H1 (cell line): ENCODE data around the gene SLC35F3. TPM values are rescaled to one million over a fixed set of nuclear protein-coding genes. Genes with fewer than 3 reads are reported as not detected.

Experiments used
- CTCF ChIA-PET: fragments of 300-600 bp; sonication (Branson Sonifier 250); formaldehyde crosslinking; loops from one replicate; lab custom pipeline; 2021; ENCODE audit not compliant: partially characterized antibody; lab: Charles Lee
- POLR2A ChIA-PET: fragments of 300-600 bp; sonication (Branson Sonifier 250); formaldehyde crosslinking; loops from one replicate; lab custom pipeline; 2021; ENCODE audit warnings: inconsistent platforms; ENCODE audit not compliant: partially characterized antibody; lab: Charles Lee
- DNase-seq, 2 experiments: peaks; one replicate each; pipeline versions ENCODE4 v3.0.0 to v3.0.0-alpha.2; 2010 to 2022; ENCODE audit warnings: low spot score in 2 of 2, low read depth in 1 of 2, mixed read lengths in 1 of 2
- FAIRE-seq: peaks from 2 replicates; lab custom pipeline; 2011; peaks lifted over from hg19 to GRCh38; lab: Jason Lieb, UNC
- H2AFZ ChIP-seq: 2 replicates; pipeline ENCODE4 v1.8.1; 2012; ENCODE audit warnings: low read length, inconsistent platforms
- H2AK5ac ChIP-seq: 2 replicates; pipeline ENCODE4 v1.6.1; 2013; ENCODE audit warnings: low read depth, low read length
- H2BK120ac ChIP-seq: replicated peaks from 2 replicates; pipeline ENCODE3; 2013; ENCODE audit warnings: low read depth, low read length, inconsistent platforms
- H2BK12ac ChIP-seq: 2 replicates; pipeline ENCODE4 v1.6.1; 2013; ENCODE audit warnings: low read depth, low read length
- H2BK15ac ChIP-seq: 2 replicates; pipeline ENCODE4 v1.6.1; 2013; ENCODE audit warnings: low read length
- H2BK20ac ChIP-seq: 2 replicates; pipeline ENCODE4 v1.6.1; 2013; ENCODE audit warnings: low read length
- H2BK5ac ChIP-seq: 2 replicates; pipeline ENCODE4 v1.6.1; 2013; ENCODE audit warnings: low read depth, low read length
- H3K14ac ChIP-seq: 2 replicates; pipeline ENCODE4 v1.6.1; 2013; ENCODE audit warnings: inconsistent platforms; ENCODE audit not compliant: insufficient read length
- H3K18ac ChIP-seq: 2 replicates; pipeline ENCODE4 v1.6.1; 2013; ENCODE audit warnings: low read length; ENCODE audit errors: extremely low read depth
- H3K23ac ChIP-seq: 2 replicates; pipeline ENCODE4 v1.6.1; 2013; ENCODE audit warnings: inconsistent platforms; ENCODE audit not compliant: insufficient read length
- H3K23me2 ChIP-seq: 2 replicates; pipeline ENCODE4 v1.6.1; 2013; ENCODE audit warnings: low read depth, low read length
- H3K27ac ChIP-seq: 2 replicates; pipeline ENCODE4 v1.6.1; 2011; ENCODE audit warnings: low read depth, low read length, inconsistent platforms
- H3K27me3 ChIP-seq, 4 experiments: replicated peaks in 1 of 4; 1 replicate in 1 of 4; 2 replicates in 3 of 4; pipeline versions ENCODE4 v1.6.1 to v1.8.1; 2011 to 2013; ENCODE audit warnings: low read length in 3 of 4, mild to moderate bottlenecking in 3 of 4, inconsistent platforms in 2 of 4, mixed read lengths in 2 of 4, moderate library complexity in 1 of 4; ENCODE audit not compliant: control insufficient read depth in 3 of 4, insufficient read depth in 3 of 4; ENCODE audit errors: extremely low read depth in 1 of 4
- H3K36me3 ChIP-seq, 4 experiments: 2 replicates each; pipeline versions ENCODE4 v1.6.1 to v1.8.1; 2011 to 2013; ENCODE audit warnings: mild to moderate bottlenecking in 4 of 4, low read length in 3 of 4, moderate library complexity in 2 of 4, control low read depth in 1 of 4, inconsistent platforms in 1 of 4; ENCODE audit not compliant: insufficient read depth in 4 of 4, control insufficient read depth in 2 of 4
- H3K4ac ChIP-seq: replicated peaks from 2 replicates; pipeline ENCODE3; 2013; ENCODE audit warnings: low read length, low read depth, mixed read lengths, inconsistent platforms; ENCODE audit not compliant: insufficient read length
- H3K4me1 ChIP-seq, 4 experiments: replicated peaks in 1 of 4; 1 replicate in 1 of 4; 2 replicates in 3 of 4; pipeline versions ENCODE4 v1.6.1 to v1.8.1; 2011 to 2013; ENCODE audit warnings: low read length in 3 of 4, inconsistent platforms in 2 of 4, mixed read lengths in 1 of 4; ENCODE audit not compliant: insufficient read depth in 4 of 4, control insufficient read depth in 3 of 4
- H3K4me2 ChIP-seq, 2 experiments: 2 replicates each; pipeline versions ENCODE4 v1.6.1 to v1.8.1; 2011 to 2013; ENCODE audit warnings: low read depth in 2 of 2, low read length in 2 of 2, control low read depth in 1 of 2, inconsistent platforms in 1 of 2, mild to moderate bottlenecking in 1 of 2; ENCODE audit not compliant: insufficient read depth in 1 of 2
- H3K4me3 ChIP-seq, 4 experiments: fragments of 200-600, 300-600 bp in 1 of 4; sonication (generic), shearing (Covaris generic), sonication (Bioruptor Twin) in 1 of 4; 2 replicates each; pipeline versions ENCODE4 v1.5.1 to v1.8.1; 2011 to 2016; ENCODE audit warnings: low read length in 4 of 4, low read depth in 3 of 4, control low read depth in 2 of 4, inconsistent platforms in 2 of 4, mild to moderate bottlenecking in 2 of 4, mixed read lengths in 1 of 4, moderate library complexity in 1 of 4; ENCODE audit not compliant: insufficient read depth in 2 of 4; ENCODE audit errors: extremely low read depth in 1 of 4
- H3K56ac ChIP-seq: replicated peaks from 2 replicates; pipeline ENCODE3; 2013; ENCODE audit warnings: low read depth, mild to moderate bottlenecking, mixed read lengths, low read length, inconsistent platforms; ENCODE audit not compliant: insufficient read length
- H3K79me1 ChIP-seq: 2 replicates; pipeline ENCODE4 v1.6.1; 2013; ENCODE audit warnings: low read depth, low read length, control low read depth
- H3K79me2 ChIP-seq, 2 experiments: 2 replicates each; pipeline versions ENCODE4 v1.6.1 to v1.8.1; 2012 to 2013; ENCODE audit warnings: low read length in 2 of 2, mild to moderate bottlenecking in 2 of 2, inconsistent platforms in 1 of 2; ENCODE audit not compliant: insufficient read depth in 2 of 2, control insufficient read depth in 1 of 2
- H3K9ac ChIP-seq, 4 experiments: replicated peaks in 1 of 4; 1 replicate in 1 of 4; 2 replicates in 3 of 4; pipeline versions ENCODE4 v1.6.1 to v1.8.1; 2011 to 2013; ENCODE audit warnings: low read depth in 3 of 4, low read length in 3 of 4, control low read depth in 2 of 4, mild to moderate bottlenecking in 2 of 4, moderate library complexity in 2 of 4, inconsistent platforms in 1 of 4; ENCODE audit errors: extremely low read depth in 1 of 4
- H3K9me3 ChIP-seq, 2 experiments: 2 replicates each; pipeline versions ENCODE4 v1.6.1 to v1.8.1; 2012 to 2013; ENCODE audit warnings: mild to moderate bottlenecking in 2 of 2, moderate library complexity in 2 of 2, control low read depth in 1 of 2, inconsistent platforms in 1 of 2, low read depth in 1 of 2, low read length in 1 of 2, mixed read lengths in 1 of 2; ENCODE audit not compliant: insufficient read depth in 2 of 2
- H4K20me1 ChIP-seq, 2 experiments: replicated peaks in 1 of 2; 2 replicates each; pipeline versions ENCODE3 to v1.8.1; 2011 to 2013; ENCODE audit warnings: inconsistent platforms in 2 of 2, low read length in 2 of 2, mild to moderate bottlenecking in 1 of 2; ENCODE audit not compliant: insufficient read depth in 2 of 2, control insufficient read depth in 1 of 2
- H4K5ac ChIP-seq: 2 replicates; pipeline ENCODE4 v1.6.1; 2013; ENCODE audit warnings: low read length, low read depth, mixed read lengths, inconsistent platforms; ENCODE audit not compliant: insufficient read length
- H4K8ac ChIP-seq: 2 replicates; pipeline ENCODE4 v1.8.0; 2013; ENCODE audit warnings: mild to moderate bottlenecking, moderate library complexity, low read length, inconsistent platforms; ENCODE audit not compliant: insufficient read depth; ENCODE audit errors: extremely low read depth
- H4K91ac ChIP-seq: replicated peaks from 2 replicates; pipeline ENCODE3; 2013; ENCODE audit warnings: low read length, mixed read lengths, inconsistent platforms; ENCODE audit not compliant: insufficient read length
- BRCA1 ChIP-seq: IDR thresholded peaks from 2 replicates; pipeline ENCODE4 v1.6.1; 2012; ENCODE audit warnings: low read depth, low read length, improper control_type of control experiment
- CHD1 ChIP-seq: IDR thresholded peaks from 2 replicates; pipeline ENCODE4 v1.6.1; 2012; ENCODE audit warnings: low read depth, low read length, improper control_type of control experiment
- KDM4A ChIP-seq: IDR thresholded peaks from one replicate; pipeline ENCODE4 v1.7.1; 2012; ENCODE audit warnings: low read depth, mild to moderate bottlenecking, moderate library complexity, low read length, inconsistent platforms; ENCODE audit not compliant: severe bottlenecking
- SIRT6 ChIP-seq: IDR thresholded peaks from one replicate; pipeline ENCODE4 v1.7.1; 2012; ENCODE audit warnings: low read length, inconsistent platforms
- SIX5 ChIP-seq: IDR thresholded peaks from 2 replicates; pipeline ENCODE4 v1.6.1; 2011; ENCODE audit warnings: mild to moderate bottlenecking, low read depth, low read length
- SP2 ChIP-seq: IDR thresholded peaks from 2 replicates; pipeline ENCODE4 v1.6.1; 2012; ENCODE audit warnings: mild to moderate bottlenecking, low read length, inconsistent platforms
- TCF12 ChIP-seq: IDR thresholded peaks from 2 replicates; pipeline ENCODE4 v1.6.1; 2011; ENCODE audit warnings: low read depth, mild to moderate bottlenecking, low read length
- ZNF274 ChIP-seq: IDR thresholded peaks from 2 replicates; pipeline ENCODE4 v1.7.0; 2012; ENCODE audit warnings: low read length, borderline replicate concordance; ENCODE audit errors: extremely low read depth
- whole genome bisulfite sequencing, 2 experiments: shearing (Covaris generic) in 1 of 2; methylation state at CpG; one replicate each; pipeline versions ENCODE4 v1.1.6 to v1.1.7; 2013 to 2015; ENCODE audit warnings: low lambda C conversion rate in 2 of 2, mixed read lengths in 2 of 2, inconsistent platforms in 1 of 2, low coverage in 1 of 2, missing lambda C conversion rate in 1 of 2; ENCODE audit not compliant: insufficient replicate concordance in 2 of 2, insufficient coverage in 1 of 2, insufficient read length in 1 of 2; ENCODE audit errors: extremely low coverage in 1 of 2, missing lambda C conversion rate in 1 of 2; 5-methylcytosine and 5-hydroxymethylcytosine counted together
- polyA plus RNA-seq, 7 experiments: library from polyadenylated mRNA; depleted of rRNA in 3 of 7; stranded (reverse) in 5 of 7; unstranded in 2 of 7; fragments of >200 nt in 5 of 7; fragments of 200-250 nt in 2 of 7; gene quantifications; 1 replicate in 5 of 7; 2 replicates in 1 of 7; 4 replicates in 1 of 7; pipeline versions ENCODE4 v1.2.1 to v1.2.3, GENCODE V29; 2011 to 2013; ENCODE audit warnings: missing spikeins in 2 of 7, mixed read lengths in 2 of 7
- total RNA-seq: library from RNA; stranded (reverse); fragmentation: NEBNext Ultra II Directional; extraction: Animal tissue kit (Norgen Biotek cat#: 25700); gene quantifications from 2 replicates; pipeline ENCODE4 v1.2.1, GENCODE V29; 2021
- TF ChIP-seq, protein P1 (sequence below): IDR thresholded peaks from 2 replicates; pipeline ENCODE4 v1.6.1; 2011; ENCODE audit warnings: low read length, improper control_type of control experiment

Gene SLC35F3
- total and polyA plus RNA-seq, 2 of the 8 experiments (the other 6 are each of a cell fraction or from before 2014, with no cell fraction given): 0.78 to 1.2 TPM

- no peaks in the 10 kb centered on the region for H3K36me3 ChIP-seq
- no peaks in the 10 kb centered on the region for H3K79me2 ChIP-seq
- no peak for DNase-seq
- no peaks in the 10 kb centered on the region; a peak in 1 of 7 replicates for H3K27me3 ChIP-seq
- WGBS, 2 experiments: 94% methylated on average over 5 of the region's 5 CpGs; no CpG with 5 or more reads in 1 of the 2 experiments
- H3K4me2 ChIP-seq: no peak overlapping the region
- no peak overlapping the region for H3K18ac ChIP-seq
- no peak overlapping the region for H2BK5ac ChIP-seq
- no peak overlapping the region for H4K8ac ChIP-seq
- no peak overlapping the region for H2AK5ac ChIP-seq
- TF ChIP-seq CHD1 (no peak), KDM4A (no peak), SIRT6 (no peak), TCF12 (no peak), ZNF274 (no peak), BRCA1 (no peak), SIX5 (no peak), SP2 (no peak)
- TF ChIP-seq, protein P1, sequence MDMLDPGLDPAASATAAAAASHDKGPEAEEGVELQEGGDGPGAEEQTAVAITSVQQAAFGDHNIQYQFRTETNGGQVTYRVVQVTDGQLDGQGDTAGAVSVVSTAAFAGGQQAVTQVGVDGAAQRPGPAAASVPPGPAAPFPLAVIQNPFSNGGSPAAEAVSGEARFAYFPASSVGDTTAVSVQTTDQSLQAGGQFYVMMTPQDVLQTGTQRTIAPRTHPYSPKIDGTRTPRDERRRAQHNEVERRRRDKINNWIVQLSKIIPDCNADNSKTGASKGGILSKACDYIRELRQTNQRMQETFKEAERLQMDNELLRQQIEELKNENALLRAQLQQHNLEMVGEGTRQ: no peak
- TF ChIP-seq, all 59 proteins: peak for 0
- H3K9me3 ChIP-seq: no peaks in the 10 kb centered on the region
- H3K4me1 ChIP-seq: peaks cover 0 to 5% (median 0%) of the 10 kb centered on the region in 4 experiments; a peak in 1 of 7 replicates
- ChIA-PET CTCF (interaction anchor here (1.6 kb wide), 1 partner anchor 36 kb away, joined by 3 read pairs; no protein-coding TSS in a partner anchor), POLR2A (no interaction called here)
- H3K79me1 ChIP-seq: no peaks in the 10 kb centered on the region
- H3K23ac ChIP-seq: no peak overlapping the region
- no peaks in the 10 kb centered on the region for H4K20me1 ChIP-seq
- H2BK15ac ChIP-seq: no peak overlapping the region
- H3K4ac ChIP-seq: no peak overlapping the region
- no peak overlapping the region for H3K14ac ChIP-seq
- no peak overlapping the region for H2BK12ac ChIP-seq
- no peak overlapping the region for H2BK120ac ChIP-seq
- H3K4me3 ChIP-seq: no peak overlapping the region
- no peak overlapping the region for H4K91ac ChIP-seq
- no peak overlapping the region for H3K9ac ChIP-seq
- H3K56ac ChIP-seq: no peak overlapping the region
- no peak overlapping the region for H2BK20ac ChIP-seq
- H3K27ac ChIP-seq: no peak overlapping the region
- no peak for FAIRE-seq
- no peak overlapping the region for H2AFZ ChIP-seq
- H3K23me2 ChIP-seq: no peaks in the 10 kb centered on the region
- no peak overlapping the region for H4K5ac ChIP-seq
Measured at GRCh38 chr1:234261545-234261944, 357.1 kb downstream of the SLC35F3 start.
